Activated CD8-positive, alpha-beta memory T cell treated with anti-CD3 and anti-CD28 coated beads, Interleukin-2, amount 50 U/mL, for 24 hours (primary cell): ENCODE measurements around the gene TMEM170B.

ENCODE experiments used
- DNase-seq: peaks from one replicate; pipeline ENCODE4 v3.0.0-alpha.2; 2020; ENCODE audit errors: extremely low read depth

Gene TMEM170B

DNA sequence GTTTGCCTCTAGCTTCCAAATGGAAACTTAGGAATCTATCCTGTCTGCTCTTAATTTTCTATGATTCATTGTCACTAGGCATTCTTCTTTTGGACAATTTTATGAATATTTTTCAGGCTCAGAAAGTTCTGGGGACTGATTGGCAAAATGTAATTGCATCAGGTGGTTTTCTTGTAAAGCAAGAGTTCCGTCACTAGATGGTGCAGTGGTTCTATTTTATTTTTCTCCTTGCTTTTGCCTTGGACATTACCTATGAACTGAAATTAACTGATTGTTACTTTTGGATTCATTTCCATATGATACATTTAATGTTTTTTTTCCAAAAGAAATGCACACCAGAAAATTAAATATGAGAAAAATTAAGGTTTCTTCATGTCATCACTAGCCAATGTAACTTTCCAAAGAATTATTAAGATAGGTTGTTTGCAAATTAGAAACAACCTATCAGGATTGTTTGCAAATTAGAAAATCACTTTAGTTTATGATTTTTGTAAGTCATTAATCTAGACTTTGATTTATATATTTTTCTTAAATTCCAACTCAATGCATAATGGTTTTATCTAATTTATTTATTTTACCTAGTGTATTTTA lies 48.0 kb downstream of the TMEM170B start:
- no peak for DNase-seq

DNA sequence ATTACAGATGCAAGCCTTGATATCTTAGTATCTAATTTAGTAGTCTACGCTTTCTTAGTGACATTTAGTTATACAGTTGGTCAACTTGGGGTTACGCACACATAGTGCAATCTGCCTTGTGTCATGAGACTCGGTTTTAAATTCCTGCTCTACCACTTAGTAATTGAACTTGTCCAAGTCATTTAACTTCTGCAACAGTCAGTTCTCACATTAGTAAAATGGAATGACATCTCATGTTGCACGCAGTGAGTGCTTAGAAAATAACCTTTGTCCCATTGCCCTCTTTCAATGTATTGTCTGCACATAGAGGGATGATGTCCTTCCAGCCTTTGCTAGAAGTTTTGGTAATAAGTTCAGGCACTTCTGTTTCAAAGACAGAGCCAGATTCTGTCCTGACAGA lies 48.6 kb downstream of the TMEM170B start:
- DNase-seq: no peak

DNA sequence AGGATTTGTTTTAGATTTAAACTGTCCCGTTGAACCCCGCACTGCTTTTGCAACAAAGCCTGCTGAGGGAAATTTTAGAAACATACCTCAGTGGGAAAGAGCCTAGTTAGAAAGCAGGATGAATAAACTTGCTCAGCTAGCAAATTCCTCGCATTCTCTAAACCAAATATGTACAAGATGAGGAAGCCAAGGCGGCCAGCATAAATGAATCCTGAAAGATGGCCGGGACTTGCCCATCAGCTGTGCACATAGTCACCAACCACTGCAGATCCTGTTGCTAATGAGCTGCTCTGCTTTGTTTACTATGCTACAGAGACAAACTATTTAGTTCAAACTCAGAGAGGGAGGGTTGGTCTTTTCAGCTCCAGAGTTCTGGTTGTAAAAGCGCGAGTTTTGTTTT lies 49.0 kb downstream of the TMEM170B start:
- DNase-seq: no peak

DNA sequence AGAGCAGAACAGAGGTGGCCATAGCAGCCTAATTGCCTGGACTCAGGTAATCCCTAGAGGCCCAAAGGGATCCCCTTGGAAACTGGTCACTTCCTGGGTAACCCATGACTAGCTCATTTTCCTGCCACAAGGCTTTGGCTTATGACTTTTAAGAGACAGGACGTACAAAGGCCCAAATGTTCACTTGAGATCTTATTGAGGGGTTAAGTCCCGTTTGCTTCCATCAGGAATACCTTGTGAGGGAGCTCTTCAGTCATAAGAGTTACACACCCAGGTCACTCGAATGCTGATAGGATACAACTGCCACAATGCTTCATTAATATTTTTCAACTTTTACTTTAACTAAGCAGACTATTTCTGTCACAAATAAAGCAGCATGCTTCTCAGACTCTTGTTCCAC lies 51.7 kb downstream of the TMEM170B start:
- DNase-seq: no peak

DNA sequence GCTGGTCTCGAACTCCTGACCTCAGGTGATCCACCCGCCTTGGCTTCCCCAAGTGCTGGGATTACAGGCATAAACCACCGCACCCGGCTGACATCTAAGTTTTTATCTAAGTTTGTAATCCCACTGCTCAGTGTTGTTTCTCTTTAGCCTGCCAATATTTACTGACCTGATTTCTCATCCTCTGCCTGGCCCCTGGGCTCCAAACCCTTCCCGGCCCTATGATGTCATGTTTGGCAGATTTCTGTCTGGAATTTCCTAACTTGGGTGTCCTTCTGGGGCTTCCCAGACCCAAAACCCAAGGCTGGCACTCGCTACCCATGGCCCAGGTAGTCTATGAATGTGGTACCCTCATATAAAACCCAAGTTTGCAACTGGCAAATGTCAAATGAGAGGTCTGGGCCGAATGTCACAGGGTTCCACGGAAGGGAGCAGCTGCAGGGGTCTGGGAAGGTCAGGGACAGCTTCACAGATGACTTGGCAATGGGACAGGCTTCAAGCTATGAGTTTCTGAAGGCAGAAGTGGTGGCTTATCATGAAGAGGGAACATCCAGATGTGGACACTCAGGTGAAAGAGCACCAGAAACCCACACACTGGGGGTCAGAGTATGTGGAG lies 54.9 kb downstream of the TMEM170B start:
- DNase-seq: no peak

DNA sequence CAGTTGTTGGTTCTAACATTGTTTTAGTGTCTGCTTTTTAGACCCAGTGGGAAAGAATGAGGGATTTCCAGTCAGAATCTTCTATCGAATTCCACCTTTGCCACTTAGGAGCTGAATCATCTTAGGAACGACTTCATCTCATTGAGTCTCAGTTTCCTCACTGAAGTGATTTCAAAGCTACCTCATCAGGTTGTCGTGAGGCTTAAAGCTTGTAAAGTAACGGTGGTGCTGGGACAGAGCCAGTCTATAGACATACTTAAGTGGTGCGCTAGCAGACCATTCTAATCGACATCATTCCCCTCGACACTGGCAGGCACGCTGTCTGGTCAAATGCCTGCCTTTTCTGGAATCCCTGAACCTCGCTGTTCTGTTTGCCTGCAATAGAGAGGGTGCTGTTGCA lies 55.5 kb downstream of the TMEM170B start:
- DNase-seq: no peak

DNA sequence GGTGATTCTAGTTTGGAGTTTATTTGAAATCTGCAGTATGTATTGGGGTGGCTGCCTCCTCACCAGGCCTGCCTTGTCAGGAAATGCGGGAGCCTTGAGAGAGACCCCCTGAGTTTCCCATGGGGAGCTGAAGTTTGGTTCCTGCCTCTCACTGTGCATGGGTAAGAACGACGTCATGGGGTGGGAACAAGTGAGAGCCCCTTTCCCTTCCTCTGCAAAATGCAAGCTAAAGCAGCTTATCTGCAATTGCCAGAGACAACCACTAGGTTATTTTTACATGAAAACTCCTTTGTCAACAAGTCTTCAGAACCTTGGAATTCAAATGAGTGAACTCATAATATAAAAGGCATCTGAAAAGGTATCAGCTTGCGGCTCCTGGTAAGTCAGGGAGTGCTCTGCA lies 58.4 kb downstream of the TMEM170B start:
- no peak for DNase-seq

DNA sequence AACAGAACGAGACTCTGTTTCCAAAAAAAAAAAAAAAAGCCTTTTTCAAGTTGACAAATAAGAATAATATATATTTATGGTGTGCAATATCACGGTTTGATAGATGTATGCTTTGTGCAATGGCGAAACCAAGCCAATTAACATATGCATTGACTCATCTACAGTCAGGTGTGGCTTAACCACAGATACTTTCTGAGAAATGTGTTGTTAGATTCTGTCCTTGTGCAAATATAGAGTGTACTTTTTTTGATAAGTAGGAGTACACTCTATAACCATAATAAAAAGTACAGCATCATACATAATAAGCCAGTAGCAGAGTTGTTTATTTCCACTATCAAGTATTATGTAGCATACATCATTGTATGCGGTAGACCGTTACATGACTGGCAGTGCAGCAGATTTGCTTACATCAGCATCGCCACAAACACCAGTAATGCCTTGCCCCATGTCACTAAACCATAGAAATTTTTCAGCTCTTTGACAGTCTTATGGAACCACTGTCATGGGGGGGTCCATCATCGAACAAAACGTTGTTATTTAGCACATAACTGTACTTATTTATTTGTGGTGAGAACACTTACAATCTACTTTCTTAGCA lies 59.2 kb downstream of the TMEM170B start:
- no peak for DNase-seq

DNA sequence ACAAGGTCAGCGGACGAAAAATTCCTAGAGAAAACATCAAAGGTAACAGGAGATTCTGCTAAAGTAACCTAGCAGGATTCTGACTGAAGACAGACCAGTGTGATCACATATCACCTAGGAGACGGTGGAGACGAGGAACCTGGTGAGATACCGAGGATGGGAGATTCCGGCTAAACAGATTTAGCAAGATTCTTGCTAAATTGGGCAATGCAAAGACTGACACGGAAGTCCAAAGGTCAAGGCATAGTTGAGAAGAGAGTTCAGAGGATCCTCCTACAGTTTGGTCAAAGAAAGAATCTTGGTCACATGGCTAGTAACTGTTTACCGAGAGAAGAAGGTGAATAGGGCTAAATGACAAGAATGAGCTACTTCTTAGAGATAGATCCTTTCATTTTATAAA lies 61.1 kb downstream of the TMEM170B start:
- DNase-seq: no peak

DNA sequence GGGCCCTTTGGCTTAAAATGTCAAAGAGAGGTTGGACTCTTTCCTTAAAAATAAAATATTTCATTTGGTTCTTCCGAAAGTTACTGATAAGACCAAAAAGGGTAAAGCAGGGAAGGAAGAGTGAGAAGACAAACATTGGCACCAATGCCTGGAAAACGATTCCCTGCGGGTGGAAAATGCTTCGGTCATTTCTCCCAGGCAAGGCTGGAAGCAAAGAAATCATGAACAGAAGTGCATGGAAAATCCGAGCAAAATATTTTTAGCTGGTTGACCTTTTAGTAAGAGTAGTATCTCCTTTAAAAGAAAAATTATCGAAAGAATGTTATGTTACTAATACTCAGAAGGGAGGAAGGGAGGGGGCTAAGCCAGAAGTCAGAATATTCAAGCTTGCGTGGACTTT lies 62.7 kb downstream of the TMEM170B start:
- DNase-seq: no peak

DNA sequence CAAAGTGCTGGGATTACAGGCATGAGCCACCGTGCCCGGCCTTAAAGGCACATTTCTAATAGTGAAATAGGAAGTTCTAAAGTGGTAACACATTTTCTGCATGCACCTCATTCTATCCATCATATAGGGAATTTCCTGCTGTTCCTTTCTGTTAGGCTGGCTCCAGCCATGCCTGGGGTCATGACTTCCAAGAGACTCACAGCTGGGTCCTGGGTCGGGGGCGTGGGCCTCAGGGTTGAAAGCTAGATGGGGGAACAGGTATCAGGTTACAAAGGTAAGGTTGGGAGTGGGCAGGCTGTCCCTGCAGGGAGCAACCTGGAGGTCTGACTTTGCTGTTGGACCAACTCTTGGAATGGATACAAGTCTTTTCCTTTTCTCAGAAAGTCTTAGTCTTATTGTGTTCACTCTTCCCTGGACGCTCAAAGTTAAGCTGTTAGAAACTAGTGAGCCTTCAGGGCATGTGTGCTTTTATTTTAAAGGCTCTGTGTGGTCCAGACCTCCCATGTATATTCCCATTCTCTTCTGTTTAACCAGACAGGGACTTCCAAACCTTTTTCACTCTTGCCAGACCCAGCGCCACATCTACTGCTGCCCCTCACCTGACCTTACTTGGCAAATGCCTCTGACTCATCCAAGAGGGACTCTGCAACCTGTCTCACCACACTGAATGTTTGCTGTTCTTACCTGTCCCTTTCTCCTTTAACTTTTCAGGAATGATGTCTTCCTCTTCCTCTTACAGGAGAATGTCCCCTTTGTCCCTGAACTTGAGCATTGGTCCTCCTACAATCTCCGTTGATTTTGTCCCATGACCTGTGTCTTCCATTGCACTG lies 64.4 kb downstream of the TMEM170B start:
- no peak for DNase-seq

DNA sequence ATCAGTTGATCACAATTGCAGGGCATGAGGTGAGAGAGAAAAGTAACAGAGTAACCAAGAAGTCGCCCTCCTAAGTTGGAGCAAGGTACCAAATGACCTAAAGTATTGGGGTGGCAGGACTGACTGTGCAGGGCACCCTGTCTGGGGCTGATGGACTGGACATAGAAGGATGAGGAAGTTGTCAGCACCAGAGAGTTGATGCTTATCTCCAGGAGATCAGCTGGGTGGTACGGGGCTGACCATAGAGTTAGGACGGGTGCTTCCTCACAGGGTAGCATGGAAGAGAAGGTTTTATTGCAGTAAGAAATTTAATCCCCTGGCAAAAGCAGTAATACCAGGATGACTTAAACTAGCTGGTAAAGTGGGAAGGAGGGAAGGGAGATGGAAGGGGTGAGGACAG lies 66.7 kb downstream of the TMEM170B start:
- DNase-seq: no peak

DNA sequence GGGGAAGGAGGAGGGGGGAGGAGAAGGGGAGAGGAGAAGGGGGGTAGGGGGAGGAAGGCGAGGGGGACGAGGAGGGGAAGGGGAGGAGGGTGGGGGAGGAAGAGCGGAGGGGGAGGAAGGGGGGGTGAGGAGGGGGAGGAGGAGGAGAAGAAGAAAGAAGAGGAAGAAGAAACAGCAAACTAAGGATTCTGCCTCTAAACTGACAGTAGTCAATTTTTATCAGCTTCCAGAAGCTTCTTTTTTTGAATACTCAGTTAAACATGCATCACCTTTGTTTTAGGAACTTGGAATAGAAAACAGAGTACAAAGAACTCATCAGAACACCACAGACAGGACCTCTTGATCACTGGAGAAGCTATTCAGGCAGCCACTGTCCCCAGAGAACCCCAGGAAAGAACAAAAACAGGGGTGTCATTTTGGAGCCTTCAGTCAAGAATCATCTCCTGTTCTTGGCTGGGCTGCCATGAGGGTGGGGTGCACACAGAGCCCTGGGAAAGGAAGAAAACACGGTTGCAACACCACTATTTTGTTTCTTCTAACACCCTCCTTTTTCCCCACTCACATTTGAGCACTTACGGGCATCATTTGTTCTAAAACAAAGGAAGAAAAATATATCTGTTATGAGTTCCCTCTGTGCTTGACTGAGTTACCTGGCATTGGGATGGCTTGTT lies 67.4 kb downstream of the TMEM170B start:
- DNase-seq: no peak

DNA sequence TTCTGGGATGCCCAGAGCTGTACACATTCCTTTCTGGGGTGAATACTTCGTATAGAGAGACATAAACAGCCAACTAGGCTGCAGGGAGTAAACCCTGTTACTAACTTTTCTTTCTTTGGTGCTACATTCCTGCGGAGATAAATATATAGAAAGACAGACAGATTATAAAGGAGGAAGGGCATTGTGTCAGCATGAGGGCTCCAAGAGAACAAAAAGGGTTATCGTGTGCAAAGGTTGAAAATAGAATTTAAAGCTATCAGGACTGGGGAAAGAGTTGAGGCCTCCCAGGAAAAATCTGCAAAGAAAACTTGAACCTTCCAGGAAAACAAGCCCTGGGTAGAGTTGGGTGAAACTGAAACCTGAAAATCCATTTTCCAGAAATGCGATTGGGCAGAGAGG lies 68.0 kb downstream of the TMEM170B start:
- DNase-seq: no peak

DNA sequence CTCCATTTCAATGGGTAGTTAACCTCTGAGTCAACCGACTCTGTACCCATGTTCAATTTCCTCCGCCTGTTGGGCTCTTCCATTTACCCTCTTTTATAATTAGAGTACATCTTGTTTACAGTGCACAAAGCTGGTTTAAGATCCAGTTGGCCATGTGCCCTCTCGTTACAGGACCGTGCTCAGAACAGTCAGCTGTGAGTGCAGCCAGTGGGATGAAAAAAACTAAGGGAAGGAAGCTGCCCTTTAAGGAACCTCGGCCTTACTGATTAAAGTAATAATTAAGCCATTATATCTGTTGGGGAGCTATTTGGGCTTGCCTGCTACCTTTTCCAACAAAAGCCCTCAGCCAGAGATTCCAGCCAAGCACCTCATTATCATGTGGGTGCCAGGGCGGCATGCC lies 68.8 kb downstream of the TMEM170B start:
- no peak for DNase-seq

DNA sequence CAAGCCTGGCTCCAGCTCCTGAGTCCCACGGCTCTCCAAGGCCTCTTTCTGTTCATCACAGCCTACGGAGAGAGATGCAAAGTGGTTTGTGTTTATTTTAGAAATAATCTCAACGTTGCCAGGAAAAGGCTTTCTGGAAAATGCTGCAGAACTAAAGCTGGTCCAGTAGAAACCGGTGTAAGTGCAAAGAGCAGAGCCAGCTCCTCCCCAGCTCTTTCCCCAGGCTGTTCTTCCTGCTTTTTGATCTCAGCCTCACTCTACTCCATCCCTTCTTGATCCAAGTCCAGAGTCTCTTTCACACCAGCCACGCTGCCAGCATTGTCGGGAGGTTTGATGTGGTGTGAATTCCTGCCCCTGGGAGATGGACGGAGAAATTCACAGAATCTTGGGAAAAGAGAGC lies 69.8 kb downstream of the TMEM170B start:
- no peak for DNase-seq

DNA sequence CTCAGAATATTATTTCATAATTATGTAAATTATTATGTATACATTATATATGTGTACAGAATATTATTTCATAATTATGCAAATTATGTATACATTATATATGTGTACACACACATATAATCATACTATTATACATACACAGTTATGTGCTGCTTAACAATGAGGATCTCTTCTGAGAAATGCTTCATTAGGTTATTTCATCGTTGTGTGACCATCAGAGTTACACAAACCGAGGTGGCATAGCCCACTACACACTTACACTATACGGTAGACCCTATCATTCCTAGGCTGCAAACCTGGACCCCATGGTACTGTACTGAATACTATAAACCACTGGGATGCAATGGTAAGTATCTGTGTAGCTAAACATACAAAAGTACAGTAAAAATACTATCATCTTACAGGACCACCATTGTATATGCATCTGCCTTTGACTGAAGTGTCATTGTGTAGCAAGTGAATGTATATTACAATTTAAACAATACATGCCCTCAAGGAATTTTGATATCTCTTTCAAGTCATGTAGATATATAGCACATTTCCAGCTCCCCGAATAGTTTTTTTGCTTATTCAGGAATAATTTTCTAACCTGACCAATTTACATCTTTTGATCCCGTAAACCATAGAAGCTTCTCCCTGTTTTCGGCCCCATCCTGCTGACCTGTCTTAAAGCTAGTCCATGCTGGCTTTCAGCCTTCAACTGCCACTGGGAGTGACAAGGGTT lies 71.2 kb downstream of the TMEM170B start:
- DNase-seq: no peak

DNA sequence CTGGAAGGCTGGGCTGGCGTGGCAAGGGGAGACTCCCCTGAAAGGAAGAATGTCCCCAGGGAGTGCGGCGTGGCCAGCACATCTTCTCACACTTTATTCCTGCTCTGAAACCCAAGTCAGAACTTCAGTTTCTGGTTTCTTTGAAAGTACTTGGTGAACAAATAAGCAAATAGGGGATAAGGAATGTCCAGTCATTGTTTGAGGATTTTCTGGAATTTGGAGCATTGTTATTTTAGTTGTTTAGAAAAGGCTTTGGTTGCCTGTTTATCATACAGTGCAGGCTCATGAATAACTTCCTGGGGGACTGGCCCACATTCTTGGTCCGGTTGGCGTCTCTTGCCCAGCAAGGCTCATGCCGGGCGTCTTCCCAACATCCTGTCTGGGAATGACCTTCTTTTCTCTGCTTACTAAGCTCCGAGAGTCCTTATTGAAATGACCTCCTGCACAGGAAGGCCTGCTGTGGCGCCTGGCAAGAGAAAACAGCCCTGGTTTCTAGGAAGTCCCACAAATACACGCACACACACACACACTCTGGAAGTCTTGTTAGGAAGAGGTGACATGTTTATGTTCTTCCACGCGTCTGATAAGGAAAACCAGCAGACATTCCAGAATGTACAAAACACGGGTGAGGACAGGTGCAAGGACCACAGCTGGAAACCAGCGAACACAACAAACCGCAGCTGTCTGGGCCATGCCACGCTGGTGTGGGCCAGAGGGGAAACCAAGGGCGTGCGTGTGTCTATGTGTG lies 71.9 kb downstream of the TMEM170B start:
- no peak for DNase-seq

DNA sequence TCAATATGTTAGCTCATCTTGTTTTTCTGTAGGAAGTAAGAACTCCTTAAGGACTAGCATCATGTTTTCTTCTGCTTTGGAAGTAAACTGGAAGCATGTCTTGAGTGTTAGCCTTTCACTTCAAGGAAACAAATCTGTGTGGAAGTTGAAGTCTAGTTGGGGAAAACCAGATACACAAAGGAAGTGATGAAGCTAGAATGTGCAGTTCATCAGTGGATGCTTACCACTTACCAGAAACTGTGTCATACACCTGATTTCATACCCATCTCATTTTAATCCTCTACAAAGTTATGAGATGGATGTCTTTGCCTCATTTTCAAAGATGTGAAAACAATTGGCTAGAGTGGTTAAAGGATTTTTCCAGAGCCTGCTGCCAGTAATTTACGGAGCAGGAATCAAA lies 75.8 kb downstream of the TMEM170B start:
- no peak for DNase-seq

DNA sequence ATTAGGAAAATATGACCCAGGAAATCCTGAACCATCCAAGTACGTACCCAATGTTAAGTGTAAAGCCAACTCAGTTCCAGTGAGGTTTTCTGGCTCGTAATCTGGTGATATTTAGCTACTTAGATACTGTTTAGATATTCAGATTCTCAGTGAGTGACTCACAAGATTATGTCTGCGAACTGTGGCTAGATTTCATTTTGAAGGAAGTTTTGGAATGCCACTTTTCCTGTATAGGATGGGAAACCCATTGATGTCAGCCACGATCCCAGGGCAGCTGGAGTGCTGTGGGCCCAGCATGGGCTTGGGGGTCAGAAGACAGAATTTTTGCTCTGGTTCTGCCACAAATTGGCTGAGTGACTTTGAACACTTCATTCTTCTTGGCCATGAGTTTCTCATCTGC lies 76.3 kb downstream of the TMEM170B start:
- no peak for DNase-seq
